K562 (cell line): Measurements from ENCODE around the gene PARK7. TPM values are rescaled to one million over a fixed set of nuclear protein-coding genes. Genes with fewer than 3 reads are reported as not detected.

ENCODE experiments used
- CEBPG ChIP-seq, 3 experiments: fragments of 200-800 bp in 1 of 3; sonication (Bioruptor generic) in 1 of 3; sonication (generic) in 1 of 3; formaldehyde crosslinking in 1 of 3; IDR thresholded peaks in 2 of 3; conservative IDR thresholded peaks in 1 of 3; 2 replicates each; pipeline versions ENCODE4 v1.6.1 to v1.8.0; 2016 to 2022; ENCODE audit warnings: missing compliant biosample characterization in 2 of 3, missing genetic modification characterization in 2 of 3, mild to moderate bottlenecking in 1 of 3, missing genetic modification reagents in 1 of 3
- FOXA1 ChIP-seq: fragments of 450-650 bp; IDR thresholded peaks from 2 replicates; pipeline ENCODE4 v1.6.1; 2016; ENCODE audit warnings: mild to moderate bottlenecking, borderline replicate concordance
- GABPB1 ChIP-seq: sonication (generic); formaldehyde crosslinking; IDR thresholded peaks from 2 replicates; pipeline ENCODE4 v1.8.0; 2022; ENCODE audit warnings: mild to moderate bottlenecking, missing genetic modification reagents
- HEY1 ChIP-seq: fragments of 250-450 bp; sonication (Bioruptor Pico); IDR thresholded peaks from 2 replicates; pipeline ENCODE4 v1.5.0; 2020; ENCODE audit warnings: mild to moderate bottlenecking, moderate library complexity, borderline replicate concordance
- LCOR ChIP-seq: sonication (generic); formaldehyde crosslinking; IDR thresholded peaks from 2 replicates; pipeline ENCODE4 v1.8.0; 2022; ENCODE audit warnings: mild to moderate bottlenecking, missing genetic modification reagents
- POLR2G ChIP-seq: fragments of 200-400 bp; formaldehyde crosslinking; IDR thresholded peaks from 2 replicates; pipeline ENCODE4 v1.6.1; 2017; ENCODE audit warnings: low read depth, mild to moderate bottlenecking, antibody characterized with exemption, low read length, moderate library complexity
- SAFB ChIP-seq: fragments of 200-400 bp; formaldehyde crosslinking; IDR thresholded peaks from 2 replicates; pipeline ENCODE4 v1.6.1; 2017; ENCODE audit warnings: low read depth, low read length, borderline replicate concordance
- SMARCE1 ChIP-seq: fragments of 450-650 bp; IDR thresholded peaks from 2 replicates; pipeline ENCODE4 v1.7.1; 2016; ENCODE audit warnings: mild to moderate bottlenecking
- SRF ChIP-seq, 2 experiments: fragments of 250-450, 450-650 bp in 1 of 2; sonication (Bioruptor Pico) in 1 of 2; sonication (generic) in 1 of 2; formaldehyde crosslinking; IDR thresholded peaks; 2 replicates each; pipeline versions ENCODE4 v1.5.0 to v1.5.1; 2020 to 2022; ENCODE audit warnings: mild to moderate bottlenecking in 1 of 2, missing genetic modification reagents in 1 of 2
- STAT5B ChIP-seq: fragments of 250-450 bp; sonication (Bioruptor Pico); IDR thresholded peaks from 2 replicates; pipeline ENCODE4 v1.8.0; 2021; ENCODE audit warnings: mild to moderate bottlenecking, inconsistent platforms
- TEAD4 ChIP-seq, 2 experiments: sonication (generic) in 1 of 2; formaldehyde crosslinking in 1 of 2; IDR thresholded peaks; 2 replicates each; pipeline versions ENCODE4 v1.6.1 to v1.8.0; 2012 to 2022; ENCODE audit warnings: borderline replicate concordance in 1 of 2, inconsistent platforms in 1 of 2, low read length in 1 of 2, mild to moderate bottlenecking in 1 of 2, missing genetic modification reagents in 1 of 2
- TFAM ChIP-seq: fragments of 250-450 bp; sonication (Bioruptor Pico); conservative IDR thresholded peaks from 2 replicates; pipeline ENCODE4 v1.5.0; 2021; ENCODE audit warnings: mild to moderate bottlenecking, moderate library complexity
- ZKSCAN8 ChIP-seq: fragments of 200-800 bp; sonication (Bioruptor generic); IDR thresholded peaks from 2 replicates; pipeline ENCODE4 v1.6.1; 2016; ENCODE audit warnings: missing genetic modification characterization, missing compliant biosample characterization
- ZNF165 ChIP-seq: fragments of 250-450 bp; sonication (Bioruptor Pico); IDR thresholded peaks from 2 replicates; pipeline ENCODE4 v1.4.0; 2020; ENCODE audit warnings: borderline replicate concordance
- ZNF699 ChIP-seq: fragments of 250-450 bp; sonication (Bioruptor Pico); IDR thresholded peaks from 2 replicates; pipeline ENCODE4 v1.8.0; 2021; ENCODE audit warnings: mild to moderate bottlenecking, moderate library complexity; ENCODE audit not compliant: insufficient replicate concordance
- polyA plus RNA-seq, 8 experiments: library from polyadenylated mRNA; depleted of rRNA in 4 of 8; stranded (reverse) in 5 of 8; unstranded in 3 of 8; fragments of >200 nt; fragmentation: Nextera tagmentation in 2 of 8; fragmentation: Illumina TruSeq in 1 of 8; extraction: Ambion mirVana in 2 of 8; extraction: Trizol in 1 of 8; gene quantifications; 2 replicates each; pipeline versions ENCODE4 v1.2.1 to v1.2.3, GENCODE V29; 2011 to 2014; ENCODE audit warnings: inconsistent platforms in 1 of 8, missing spikeins in 1 of 8
- total RNA-seq, 7 experiments: library from RNA; depleted of rRNA in 6 of 7; stranded (reverse); fragments of >200 nt in 6 of 7; fragmentation: Illumina TruSeq in 2 of 7; extraction: Trizol in 2 of 7; gene quantifications; 2 replicates each; pipeline versions ENCODE4 v1.2.1 to v1.2.3, GENCODE V29; 2011 to 2021; ENCODE audit warnings: low replicate concordance in 1 of 7
- TF ChIP-seq, protein P1 (sequence below): fragments of 450-650 bp; IDR thresholded peaks from 2 replicates; pipeline ENCODE4 v1.6.1; 2016; ENCODE audit warnings: mild to moderate bottlenecking, moderate library complexity

Gene PARK7
- total and polyA plus RNA-seq, 9 of the 15 experiments (the other 6 are each of a cell fraction or from before 2014, with no cell fraction given), result 374 to 1,298 (median 484) TPM

DNA sequence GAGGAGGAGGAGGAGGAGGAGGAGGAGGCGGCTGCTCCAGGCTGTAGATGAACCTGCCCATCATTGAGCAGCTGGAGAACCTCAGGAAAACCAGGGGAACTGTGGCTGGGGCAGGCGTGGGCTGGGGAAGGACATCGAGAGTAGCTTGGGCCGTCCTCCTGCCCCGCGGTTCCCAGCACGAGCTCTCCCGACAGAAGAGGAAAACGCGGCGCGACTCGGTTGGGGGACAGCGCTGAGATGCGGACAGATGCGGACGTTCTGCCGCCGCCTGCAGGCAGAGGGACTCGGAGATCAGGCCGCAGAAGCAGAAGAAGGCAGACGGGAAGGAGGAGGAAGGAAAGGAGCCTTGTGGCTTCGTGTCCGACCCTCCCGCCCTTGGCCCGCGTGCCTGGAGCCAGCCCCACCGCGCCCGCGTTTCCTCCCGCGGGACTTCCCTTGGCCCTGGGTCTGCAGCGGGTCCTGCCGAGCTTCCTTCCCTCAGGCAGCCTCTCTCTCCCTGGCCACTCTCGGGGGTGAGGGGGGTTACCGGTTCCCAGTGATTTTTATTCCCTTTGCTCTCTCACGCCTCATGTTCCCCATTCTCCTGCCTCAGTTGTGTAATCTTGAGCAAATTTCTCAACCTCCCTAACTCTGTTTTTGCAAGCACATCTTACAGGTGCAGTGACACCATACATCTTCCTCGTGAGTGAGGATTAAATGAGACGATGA lies 19.1 kb upstream of the PARK7 start (continued):
- TF ChIP-seq FOXA1 (no peak), CEBPG (CRISPR knock-in tag; IDR thresholded peaks at IDR 0.05) (no peak), CEBPG (tag; conservative IDR thresholded peaks at IDR 0.05 in 1 of 2, IDR thresholded peaks at IDR 0.05 in 1 of 2) (no peak), ZKSCAN8 (CRISPR knock-in tag) (no peak), SAFB (no peak), ZNF165 (CRISPR knock-in tag) (no peak), HEY1 (CRISPR knock-in tag) (no peak), ZNF699 (CRISPR knock-in tag) (no peak), TEAD4 (IDR thresholded peaks at IDR 0.05; ENCODE audit: low read length) (0 out of 2 replicates have a peak, but pooled peaks have one; percentile 12), TEAD4 (CRISPR knock-in tag; IDR thresholded peaks at IDR 0.05; ENCODE audit: borderline replicate concordance) (peak; percentile 52; the same call in 1 of the 2 replicates), SRF (CRISPR knock-in tag; IDR thresholded peaks at IDR 0.05) (no peak), LCOR (CRISPR knock-in tag) (0 out of 2 replicates have a peak, but pooled peaks have one; percentile 37), POLR2G (no peak), TFAM (CRISPR knock-in tag) (no peak), STAT5B (no peak), SMARCE1 (no peak), GABPB1 (peak; percentile 75)
- TF ChIP-seq, protein P1, sequence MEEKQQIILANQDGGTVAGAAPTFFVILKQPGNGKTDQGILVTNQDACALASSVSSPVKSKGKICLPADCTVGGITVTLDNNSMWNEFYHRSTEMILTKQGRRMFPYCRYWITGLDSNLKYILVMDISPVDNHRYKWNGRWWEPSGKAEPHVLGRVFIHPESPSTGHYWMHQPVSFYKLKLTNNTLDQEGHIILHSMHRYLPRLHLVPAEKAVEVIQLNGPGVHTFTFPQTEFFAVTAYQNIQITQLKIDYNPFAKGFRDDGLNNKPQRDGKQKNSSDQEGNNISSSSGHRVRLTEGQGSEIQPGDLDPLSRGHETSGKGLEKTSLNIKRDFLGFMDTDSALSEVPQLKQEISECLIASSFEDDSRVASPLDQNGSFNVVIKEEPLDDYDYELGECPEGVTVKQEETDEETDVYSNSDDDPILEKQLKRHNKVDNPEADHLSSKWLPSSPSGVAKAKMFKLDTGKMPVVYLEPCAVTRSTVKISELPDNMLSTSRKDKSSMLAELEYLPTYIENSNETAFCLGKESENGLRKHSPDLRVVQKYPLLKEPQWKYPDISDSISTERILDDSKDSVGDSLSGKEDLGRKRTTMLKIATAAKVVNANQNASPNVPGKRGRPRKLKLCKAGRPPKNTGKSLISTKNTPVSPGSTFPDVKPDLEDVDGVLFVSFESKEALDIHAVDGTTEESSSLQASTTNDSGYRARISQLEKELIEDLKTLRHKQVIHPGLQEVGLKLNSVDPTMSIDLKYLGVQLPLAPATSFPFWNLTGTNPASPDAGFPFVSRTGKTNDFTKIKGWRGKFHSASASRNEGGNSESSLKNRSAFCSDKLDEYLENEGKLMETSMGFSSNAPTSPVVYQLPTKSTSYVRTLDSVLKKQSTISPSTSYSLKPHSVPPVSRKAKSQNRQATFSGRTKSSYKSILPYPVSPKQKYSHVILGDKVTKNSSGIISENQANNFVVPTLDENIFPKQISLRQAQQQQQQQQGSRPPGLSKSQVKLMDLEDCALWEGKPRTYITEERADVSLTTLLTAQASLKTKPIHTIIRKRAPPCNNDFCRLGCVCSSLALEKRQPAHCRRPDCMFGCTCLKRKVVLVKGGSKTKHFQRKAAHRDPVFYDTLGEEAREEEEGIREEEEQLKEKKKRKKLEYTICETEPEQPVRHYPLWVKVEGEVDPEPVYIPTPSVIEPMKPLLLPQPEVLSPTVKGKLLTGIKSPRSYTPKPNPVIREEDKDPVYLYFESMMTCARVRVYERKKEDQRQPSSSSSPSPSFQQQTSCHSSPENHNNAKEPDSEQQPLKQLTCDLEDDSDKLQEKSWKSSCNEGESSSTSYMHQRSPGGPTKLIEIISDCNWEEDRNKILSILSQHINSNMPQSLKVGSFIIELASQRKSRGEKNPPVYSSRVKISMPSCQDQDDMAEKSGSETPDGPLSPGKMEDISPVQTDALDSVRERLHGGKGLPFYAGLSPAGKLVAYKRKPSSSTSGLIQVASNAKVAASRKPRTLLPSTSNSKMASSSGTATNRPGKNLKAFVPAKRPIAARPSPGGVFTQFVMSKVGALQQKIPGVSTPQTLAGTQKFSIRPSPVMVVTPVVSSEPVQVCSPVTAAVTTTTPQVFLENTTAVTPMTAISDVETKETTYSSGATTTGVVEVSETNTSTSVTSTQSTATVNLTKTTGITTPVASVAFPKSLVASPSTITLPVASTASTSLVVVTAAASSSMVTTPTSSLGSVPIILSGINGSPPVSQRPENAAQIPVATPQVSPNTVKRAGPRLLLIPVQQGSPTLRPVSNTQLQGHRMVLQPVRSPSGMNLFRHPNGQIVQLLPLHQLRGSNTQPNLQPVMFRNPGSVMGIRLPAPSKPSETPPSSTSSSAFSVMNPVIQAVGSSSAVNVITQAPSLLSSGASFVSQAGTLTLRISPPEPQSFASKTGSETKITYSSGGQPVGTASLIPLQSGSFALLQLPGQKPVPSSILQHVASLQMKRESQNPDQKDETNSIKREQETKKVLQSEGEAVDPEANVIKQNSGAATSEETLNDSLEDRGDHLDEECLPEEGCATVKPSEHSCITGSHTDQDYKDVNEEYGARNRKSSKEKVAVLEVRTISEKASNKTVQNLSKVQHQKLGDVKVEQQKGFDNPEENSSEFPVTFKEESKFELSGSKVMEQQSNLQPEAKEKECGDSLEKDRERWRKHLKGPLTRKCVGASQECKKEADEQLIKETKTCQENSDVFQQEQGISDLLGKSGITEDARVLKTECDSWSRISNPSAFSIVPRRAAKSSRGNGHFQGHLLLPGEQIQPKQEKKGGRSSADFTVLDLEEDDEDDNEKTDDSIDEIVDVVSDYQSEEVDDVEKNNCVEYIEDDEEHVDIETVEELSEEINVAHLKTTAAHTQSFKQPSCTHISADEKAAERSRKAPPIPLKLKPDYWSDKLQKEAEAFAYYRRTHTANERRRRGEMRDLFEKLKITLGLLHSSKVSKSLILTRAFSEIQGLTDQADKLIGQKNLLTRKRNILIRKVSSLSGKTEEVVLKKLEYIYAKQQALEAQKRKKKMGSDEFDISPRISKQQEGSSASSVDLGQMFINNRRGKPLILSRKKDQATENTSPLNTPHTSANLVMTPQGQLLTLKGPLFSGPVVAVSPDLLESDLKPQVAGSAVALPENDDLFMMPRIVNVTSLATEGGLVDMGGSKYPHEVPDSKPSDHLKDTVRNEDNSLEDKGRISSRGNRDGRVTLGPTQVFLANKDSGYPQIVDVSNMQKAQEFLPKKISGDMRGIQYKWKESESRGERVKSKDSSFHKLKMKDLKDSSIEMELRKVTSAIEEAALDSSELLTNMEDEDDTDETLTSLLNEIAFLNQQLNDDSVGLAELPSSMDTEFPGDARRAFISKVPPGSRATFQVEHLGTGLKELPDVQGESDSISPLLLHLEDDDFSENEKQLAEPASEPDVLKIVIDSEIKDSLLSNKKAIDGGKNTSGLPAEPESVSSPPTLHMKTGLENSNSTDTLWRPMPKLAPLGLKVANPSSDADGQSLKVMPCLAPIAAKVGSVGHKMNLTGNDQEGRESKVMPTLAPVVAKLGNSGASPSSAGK, result peak; percentile 98
